Mesodermal cell (in vitro differentiated cells): Measurements from ENCODE around the gene PLEKHM3.

ENCODE experiments used
- H3K27ac ChIP-seq: 2 replicates; pipeline ENCODE4 v1.7.0; 2013; ENCODE audit warnings: mild to moderate bottlenecking, low read depth, low read length, moderate library complexity; ENCODE audit not compliant: severe bottlenecking
- H3K36me3 ChIP-seq: 2 replicates; pipeline ENCODE4 v1.7.1; 2013; ENCODE audit warnings: mild to moderate bottlenecking, low read length, moderate library complexity; ENCODE audit not compliant: control insufficient read depth, insufficient read depth
- H3K4me1 ChIP-seq: one replicate; pipeline ENCODE4 v1.7.1; 2013; ENCODE audit warnings: mild to moderate bottlenecking, low read length; ENCODE audit not compliant: insufficient read depth, control insufficient read depth, poor library complexity, severe bottlenecking
- H3K4me3 ChIP-seq: 2 replicates; pipeline ENCODE4 v1.7.0; 2013; ENCODE audit warnings: low read length, control low read depth, mild to moderate bottlenecking; ENCODE audit not compliant: insufficient read depth, poor library complexity, severe bottlenecking; ENCODE audit errors: extremely low read depth
- H3K9me3 ChIP-seq: 2 replicates; pipeline ENCODE4 v1.7.1; 2013; ENCODE audit warnings: mild to moderate bottlenecking, low read length, moderate library complexity; ENCODE audit not compliant: control insufficient read depth
- WGBS, 2 experiments: methylation state at CpG; one replicate each; pipeline ENCODE4 v1.1.5; 2013; ENCODE audit warnings: missing lambda C conversion rate in 2 of 2; ENCODE audit not compliant: insufficient coverage in 2 of 2; 5-methylcytosine and 5-hydroxymethylcytosine counted together

Gene PLEKHM3

DNA sequence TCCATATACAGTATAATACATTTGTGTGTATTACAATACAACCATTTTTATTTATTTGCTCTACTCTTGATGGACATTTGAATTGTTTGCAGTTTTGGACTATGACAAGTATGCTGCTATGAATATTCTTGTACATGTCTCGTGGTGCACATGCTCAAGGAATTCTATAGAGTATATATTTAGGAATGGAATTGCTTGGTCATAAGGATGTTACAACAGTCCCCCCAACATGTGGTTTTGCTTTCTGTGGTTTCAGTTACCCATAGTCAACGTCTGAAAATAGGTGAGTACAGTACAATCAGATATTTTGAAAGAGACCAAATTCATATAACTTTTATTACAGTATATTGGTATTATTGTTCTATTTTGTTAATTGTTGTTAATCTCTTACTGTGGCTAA, 24.1 kb upstream of the PLEKHM3 start:
- H3K4me3 ChIP-seq = no peak overlapping the region
- H3K9me3 ChIP-seq = no peaks in the 10 kb centered on the region
- no CpG with 5 or more reads among the region's 2 CpGs for WGBS, 2 experiments
- H3K4me1 ChIP-seq = no peaks in the 10 kb centered on the region
- H3K27ac ChIP-seq = no peak overlapping the region
- no peaks in the 10 kb centered on the region for H3K36me3 ChIP-seq

DNA sequence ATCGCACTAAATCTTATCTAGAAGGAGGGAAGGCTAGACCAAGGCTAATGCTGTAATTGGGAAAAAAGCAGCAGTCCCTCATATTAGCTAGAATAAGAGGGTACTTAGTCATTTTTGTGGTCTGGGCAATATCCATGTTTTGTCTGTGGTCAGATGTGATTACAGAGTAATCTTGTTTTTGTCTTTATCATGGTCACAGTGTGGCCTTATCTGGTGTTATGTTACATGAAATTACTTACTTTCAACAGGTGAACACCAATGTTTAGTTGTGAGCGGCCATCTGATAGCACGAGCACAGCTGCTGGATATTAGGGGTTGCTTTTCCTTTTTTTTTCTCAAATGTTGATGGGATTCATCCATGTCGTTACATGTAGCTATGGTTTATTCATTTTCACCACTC, 23.7 kb upstream of the PLEKHM3 start:
- Histone ChIP-seq H3K27ac (no peak overlapping the region), H3K36me3 (no peaks in the 10 kb centered on the region), H3K4me1 (no peaks in the 10 kb centered on the region), H3K9me3 (no peaks in the 10 kb centered on the region), H3K4me3 (no peak overlapping the region)
- 85 to 89% methylated on average over 1 of the region's 4 CpGs for WGBS, 2 experiments

DNA sequence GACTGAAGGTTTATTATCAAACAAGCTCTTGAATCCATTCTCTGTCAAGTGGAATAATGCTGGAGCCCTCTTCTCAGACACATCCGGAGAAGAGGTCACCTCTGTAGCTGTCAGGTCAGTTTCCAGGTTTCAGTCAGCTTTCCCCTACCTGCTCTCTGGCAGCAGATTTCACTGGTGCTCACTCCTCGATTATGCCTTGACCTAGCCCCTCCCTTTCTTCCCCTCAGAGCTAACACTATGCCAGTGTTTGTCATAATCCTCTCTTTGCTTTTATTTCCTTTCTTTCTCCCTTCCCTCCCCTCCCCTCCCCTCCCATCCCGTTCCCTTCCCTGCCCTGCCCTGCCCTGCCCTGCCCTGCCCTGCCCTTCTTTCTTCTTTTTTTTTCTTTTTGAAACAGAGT, 22.5 kb upstream of the PLEKHM3 start:
- Histone ChIP-seq H3K27ac (no peak overlapping the region), H3K9me3 (no peaks in the 10 kb centered on the region), H3K36me3 (no peaks in the 10 kb centered on the region), H3K4me1 (peaks cover 2% of the 10 kb centered on the region), H3K4me3 (no peak overlapping the region)
- 74 to 79% methylated on average over 2 of the region's 3 CpGs for WGBS, 2 experiments

DNA sequence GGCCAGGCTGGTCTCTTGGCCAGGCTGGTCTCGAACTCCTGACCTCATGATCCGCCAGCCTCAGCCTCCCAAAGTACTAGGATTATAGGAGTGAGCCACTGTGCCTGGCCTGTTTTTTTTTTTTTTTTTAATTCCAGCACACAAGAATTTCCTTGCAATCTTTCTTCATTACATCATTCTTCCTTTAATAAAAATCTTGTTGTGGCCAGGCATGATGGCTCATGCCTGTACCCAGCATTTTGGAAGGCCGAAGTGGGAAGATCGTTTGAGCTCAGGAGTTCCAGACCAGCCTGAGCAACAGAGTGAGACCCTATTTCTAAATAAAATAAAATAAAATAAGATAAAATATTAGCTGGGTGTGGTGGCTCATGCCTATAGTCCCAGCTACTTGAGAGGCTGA, 21.4 kb upstream of the PLEKHM3 start:
- Histone ChIP-seq H3K4me3 (no peak overlapping the region), H3K36me3 (no peaks in the 10 kb centered on the region), H3K9me3 (no peaks in the 10 kb centered on the region), H3K27ac (no peak overlapping the region), H3K4me1 (peaks cover 6% of the 10 kb centered on the region)
- 100% methylated on average over 1 of the region's 4 CpGs; no CpG with 5 or more reads in 1 of the 2 experiments for WGBS, 2 experiments

DNA sequence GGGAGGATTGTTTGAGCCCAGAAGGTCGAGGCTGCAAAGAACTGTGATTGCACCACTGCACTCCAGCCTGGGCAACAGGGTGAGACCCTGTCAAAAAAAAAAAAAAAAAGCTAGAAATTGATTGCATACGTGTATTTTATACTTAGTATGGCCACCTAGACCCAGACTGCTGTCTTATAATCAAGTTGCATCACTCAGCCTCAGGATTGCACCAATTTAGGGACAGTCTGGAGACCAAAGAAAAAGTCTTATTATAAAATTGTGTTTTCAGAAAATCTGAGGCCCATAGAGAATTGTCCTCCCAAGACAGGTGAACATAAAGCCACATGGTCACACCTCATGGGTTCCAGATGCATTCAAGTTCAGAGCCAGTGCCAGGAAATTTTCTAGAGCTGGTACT, 17.1 kb upstream of the PLEKHM3 start:
- WGBS, 2 experiments = 89% methylated on average over 1 of the region's 2 CpGs; no CpG with 5 or more reads in 1 of the 2 experiments
- peaks cover 23% of the 10 kb centered on the region for H3K4me1 ChIP-seq
- no peaks in the 10 kb centered on the region for H3K36me3 ChIP-seq
- no peak overlapping the region for H3K4me3 ChIP-seq
- H3K9me3 ChIP-seq = no peaks in the 10 kb centered on the region
- no peak overlapping the region for H3K27ac ChIP-seq

DNA sequence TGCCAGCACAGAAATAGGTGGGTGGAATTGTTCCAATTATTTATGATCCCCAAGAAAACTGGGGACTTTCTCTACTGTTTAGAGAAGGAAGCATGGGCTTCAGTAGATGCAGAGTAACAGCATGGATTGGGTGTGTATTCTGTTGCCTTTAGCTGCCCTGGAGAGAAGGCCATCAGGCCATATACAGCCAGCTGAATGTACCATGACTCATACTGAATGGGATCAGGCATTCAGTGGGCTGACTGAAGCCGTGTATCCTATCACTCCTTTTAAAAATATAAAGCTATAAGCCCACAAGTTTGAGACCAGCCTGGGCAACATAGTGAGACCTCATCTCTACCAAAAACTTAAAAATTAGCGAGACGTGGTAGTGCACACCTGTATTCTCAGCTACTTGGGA, 16.7 kb upstream of the PLEKHM3 start:
- Histone ChIP-seq H3K9me3 (no peaks in the 10 kb centered on the region), H3K4me1 (peaks cover 23% of the 10 kb centered on the region), H3K36me3 (no peaks in the 10 kb centered on the region), H3K27ac (no peak overlapping the region), H3K4me3 (no peak overlapping the region)
- WGBS, 2 experiments = 86 to 100% methylated on average over 1 of the region's 3 CpGs

DNA sequence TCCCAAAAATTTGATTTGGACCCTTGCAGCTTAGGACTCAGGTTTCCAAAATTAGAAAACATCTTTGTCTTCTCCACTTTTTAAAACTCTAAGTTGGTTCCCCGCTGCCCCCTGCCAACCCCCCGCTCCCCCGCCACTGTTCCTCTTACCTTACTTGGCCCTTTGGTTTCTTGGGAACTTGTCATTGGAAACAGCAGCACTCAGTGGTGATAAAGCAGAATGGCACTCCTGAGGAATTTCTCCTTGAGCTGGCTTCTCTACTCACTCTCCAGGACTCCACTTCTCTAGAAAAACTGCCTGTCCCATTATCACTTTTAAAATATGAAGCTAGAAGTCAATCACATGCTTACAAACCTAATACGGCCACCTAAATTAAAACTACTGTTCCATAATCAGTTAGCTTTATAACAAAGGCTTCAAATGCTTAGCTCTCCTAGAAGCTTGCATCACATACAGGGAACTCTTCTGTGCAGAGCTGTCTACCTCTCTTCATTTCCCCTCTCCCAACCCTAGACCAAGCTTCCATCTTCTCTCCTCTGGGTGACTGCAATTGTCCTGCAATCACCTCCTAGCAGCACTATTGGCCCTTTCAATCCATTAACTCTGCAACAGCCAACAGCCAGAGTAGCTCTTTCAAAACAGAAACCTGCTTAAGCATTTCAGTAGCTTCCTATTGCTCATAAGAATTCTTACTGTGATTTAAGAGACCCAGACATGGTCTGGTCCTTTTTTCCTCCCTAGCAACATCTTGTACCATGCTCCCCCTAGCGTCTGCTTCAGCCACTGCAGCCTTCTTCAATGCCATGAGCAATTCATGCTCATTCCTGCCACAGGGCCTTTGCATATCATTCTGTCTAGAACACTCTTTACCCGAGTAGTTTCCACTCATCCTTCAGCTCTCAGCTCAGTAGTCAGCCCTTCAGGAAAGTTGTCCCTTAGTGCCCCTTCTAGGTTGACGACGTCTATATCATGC, 15.2 kb upstream of the PLEKHM3 start:
- H3K4me1 ChIP-seq = peaks cover 23% of the 10 kb centered on the region
- H3K4me3 ChIP-seq = no peak overlapping the region
- H3K36me3 ChIP-seq = no peaks in the 10 kb centered on the region
- peak overlapping the region; percentile 76 for H3K27ac ChIP-seq
- WGBS, 2 experiments = 42 to 64% methylated on average over 4 to 5 of the region's 8 CpGs
- H3K9me3 ChIP-seq = no peaks in the 10 kb centered on the region

DNA sequence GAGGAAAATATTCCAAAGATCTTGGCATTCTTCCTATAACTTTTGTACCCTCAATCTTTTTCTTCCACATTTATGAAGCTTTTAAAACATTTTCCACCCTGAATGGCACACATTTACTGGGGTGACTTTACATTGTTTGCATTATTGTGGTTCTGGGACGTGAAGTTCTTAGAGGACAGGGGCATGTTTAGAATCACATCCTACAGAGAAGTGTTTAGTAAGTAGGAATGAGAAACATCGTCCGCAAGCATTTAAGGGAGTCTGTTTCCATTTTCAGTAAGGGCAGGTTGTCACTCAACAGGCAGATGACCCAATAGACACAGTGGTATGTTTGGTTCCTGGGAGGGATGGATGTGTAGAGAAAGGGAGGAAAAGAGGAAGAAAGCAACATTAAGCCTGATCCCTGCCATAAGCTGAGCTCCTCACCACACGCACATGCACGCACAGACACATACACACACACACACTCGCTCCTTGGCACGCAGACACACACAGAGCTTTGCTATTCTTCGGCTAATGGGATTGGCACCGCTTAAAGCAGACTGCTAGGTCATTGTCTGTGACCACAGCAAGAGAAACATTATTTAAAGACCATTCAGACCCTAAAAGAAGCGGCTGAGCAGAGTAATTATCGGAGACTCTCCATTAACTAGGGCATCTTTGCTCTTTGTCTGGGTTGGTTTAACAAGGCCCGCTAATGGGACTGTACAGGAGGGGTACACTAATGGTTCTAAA, 14.2 kb upstream of the PLEKHM3 start:
- H3K9me3 ChIP-seq = no peaks in the 10 kb centered on the region
- H3K4me1 ChIP-seq = peaks cover 23% of the 10 kb centered on the region
- H3K27ac ChIP-seq = no peak overlapping the region
- WGBS, 2 experiments = 91 to 92% methylated on average over 8 to 9 of the region's 12 CpGs
- H3K36me3 ChIP-seq = no peaks in the 10 kb centered on the region
- H3K4me3 ChIP-seq = no peak overlapping the region

DNA sequence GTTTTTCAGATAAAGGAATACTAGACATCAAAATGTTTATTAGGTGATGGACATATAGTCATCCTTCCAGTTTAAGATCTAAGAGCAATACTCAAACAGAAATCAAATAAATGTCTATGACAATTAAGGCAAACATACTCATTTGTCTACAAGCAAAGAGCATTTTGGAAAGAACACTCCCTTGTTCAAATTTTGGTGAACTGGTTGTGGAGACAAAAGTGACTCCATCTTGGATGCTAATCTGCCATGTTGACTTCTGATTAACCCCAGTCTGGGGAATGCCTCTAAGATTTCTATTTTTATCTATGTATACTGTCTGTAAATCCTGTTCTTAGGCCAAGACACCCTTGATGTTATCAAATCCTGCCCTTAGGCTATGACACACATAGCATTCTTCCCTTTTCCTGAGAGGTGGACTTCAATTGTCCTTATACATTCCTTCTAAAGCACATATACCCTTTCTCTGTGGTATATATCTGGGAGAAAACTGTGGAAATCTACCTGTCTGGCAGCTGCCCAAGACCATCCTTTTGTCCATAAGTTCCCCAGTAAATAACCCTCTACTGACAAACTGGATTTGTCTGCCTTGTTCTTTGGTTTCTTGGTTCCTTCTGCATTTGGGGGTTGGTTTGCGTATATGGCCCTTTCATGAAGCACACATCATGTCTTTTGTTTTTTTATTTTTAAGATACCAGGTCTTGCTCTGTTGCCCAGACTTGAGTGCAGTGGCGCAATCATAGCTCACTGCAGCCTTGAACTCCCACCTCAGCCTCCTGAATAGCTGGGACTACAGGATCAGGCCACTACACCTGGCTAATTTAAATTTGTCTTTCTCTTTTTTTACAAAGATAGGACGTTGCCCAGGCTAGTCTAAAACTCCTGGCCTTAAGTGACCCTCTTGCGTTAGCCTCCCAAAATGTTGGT, 12.5 kb upstream of the PLEKHM3 start:
- WGBS, 2 experiments = 57 to 67% methylated on average over 3 of the region's 4 CpGs
- Histone ChIP-seq H3K4me3 (no peak overlapping the region), H3K4me1 (peaks cover 20% of the 10 kb centered on the region), H3K27ac (no peak overlapping the region), H3K9me3 (no peaks in the 10 kb centered on the region), H3K36me3 (no peaks in the 10 kb centered on the region)

DNA sequence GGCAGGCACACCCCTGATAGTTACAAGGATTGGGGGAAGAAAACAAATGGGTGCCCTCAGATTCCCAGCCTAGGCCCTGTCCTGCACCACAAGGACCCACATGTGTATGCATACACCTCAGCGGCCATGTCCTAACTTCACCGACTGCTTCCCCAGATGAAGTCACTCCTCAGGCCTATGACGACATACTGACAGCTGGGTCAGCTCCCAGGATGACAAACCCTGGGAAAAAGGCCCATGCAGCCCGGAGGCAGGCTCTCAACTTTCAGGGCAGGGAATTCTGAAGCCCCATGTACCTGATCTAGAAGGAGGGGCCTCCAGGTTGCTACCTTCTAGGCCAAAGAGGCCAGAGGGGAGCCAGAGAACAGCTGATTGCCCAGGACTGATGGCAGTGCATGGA, 11.0 kb upstream of the PLEKHM3 start:
- Histone ChIP-seq H3K4me1 (peaks cover 16% of the 10 kb centered on the region), H3K9me3 (no peaks in the 10 kb centered on the region), H3K4me3 (no peak overlapping the region), H3K27ac (no peak overlapping the region), H3K36me3 (no peaks in the 10 kb centered on the region)
- 59 to 68% methylated on average over 4 of the region's 4 CpGs for WGBS, 2 experiments
